ENCODE data around the gene COA1. TPM values are rescaled to one million over a fixed set of nuclear protein-coding genes. Genes with fewer than 3 reads are reported as not detected.
A peak's percentile ranks its signal among the peaks of the same experiment; 100 is the strongest.

Gene COA1
- total RNA-seq, 4 donors from 2014 or later: 20.5 to 59.1 (median 42.3) TPM

GRCh38 chr7:43653891-43654504, 75.3 kb downstream of the COA1 start:
- WGBS, 2 donors: 80 to 91% methylated on average over 4 of the region's 4 CpGs
- Histone ChIP-seq H3K9me3 (no peaks in the 10 kb centered on the region), H3K4me1 (peaks cover under 1 to 54% (median 34%) of the 10 kb centered on the region in 3 donors), H3K27ac (peak overlapping the region in 1 of 4 donors; percentile 4), H3K27me3 (no peaks in the 10 kb centered on the region), H3K4me3 (no peak overlapping the region), H3K36me3 (peaks cover 0 to 34% (median 0%) of the 10 kb centered on the region in 3 donors)
- DNase-seq: no peak
- TF ChIP-seq CTCF (IDR thresholded peaks at IDR 0.05): no peak
- no peak for TF ChIP-seq POLR2A (IDR thresholded peaks at IDR 0.05)
- intact Hi-C loops (cut with DNase I): no loop called here

- intact Hi-C loops (cut with DNase I): no loop called here
- peaks cover 6 to 54% (median 40%) of the 10 kb centered on the region in 3 donors for H3K4me1 ChIP-seq
- peaks cover 0 to 30% (median 0%) of the 10 kb centered on the region in 3 donors for H3K36me3 ChIP-seq
- no peak overlapping the region for H3K4me3 ChIP-seq
- H3K9me3 ChIP-seq: no peaks in the 10 kb centered on the region
- no peak for TF ChIP-seq CTCF (IDR thresholded peaks at IDR 0.05)
- TF ChIP-seq POLR2A (IDR thresholded peaks at IDR 0.05): no peak
- WGBS, 2 donors: 80 to 81% methylated on average over 4 of the region's 4 CpGs
- no peaks in the 10 kb centered on the region for H3K27me3 ChIP-seq
- H3K27ac ChIP-seq: no peak overlapping the region
- DNase-seq: no peak
Measured at GRCh38 chr7:43653466-43653865, 75.9 kb downstream of the COA1 start.

- intact Hi-C loops (cut with DNase I): no loop called here
- H3K4me1 ChIP-seq: peaks cover 14 to 64% (median 48%) of the 10 kb centered on the region in 3 donors
- no peak for DNase-seq
Measured at GRCh38 chr7:43652364-43652763, 77.0 kb downstream of the COA1 start.

GRCh38 chr7:43650457-43651052, 78.8 kb downstream of the COA1 start:
- Histone ChIP-seq H3K9me3 (no peaks in the 10 kb centered on the region), H3K27ac (peak overlapping the region; percentile 44 to 94 (median 83)), H3K27me3 (no peaks in the 10 kb centered on the region), H3K4me1 (peaks cover 21 to 82% (median 65%) of the 10 kb centered on the region in 3 donors), H3K4me3 (no peak overlapping the region), H3K36me3 (peaks cover 0 to 8% (median 0%) of the 10 kb centered on the region in 3 donors)
- intact Hi-C loops (cut with DNase I): no loop called here
- TF ChIP-seq CTCF (IDR thresholded peaks at IDR 0.05) (no peak), POLR2A (IDR thresholded peaks at IDR 0.05) (no peak)
- WGBS, 2 donors: 31 to 42% methylated on average over 9 of the region's 9 CpGs
- DNase-seq: no peak

More at GRCh38 chr7:43652364-43652763, 77.0 kb downstream of the COA1 start:
- TF ChIP-seq CTCF (IDR thresholded peaks at IDR 0.05) (no peak), POLR2A (IDR thresholded peaks at IDR 0.05) (no peak)
- no peak overlapping the region for H3K4me3 ChIP-seq
- H3K9me3 ChIP-seq: no peaks in the 10 kb centered on the region
- peaks cover 0 to 26% (median 0%) of the 10 kb centered on the region in 3 donors for H3K36me3 ChIP-seq
- H3K27ac ChIP-seq: peak overlapping the region in 2 of 4 donors; percentile 49 to 94
- H3K27me3 ChIP-seq: no peaks in the 10 kb centered on the region

GRCh38 chr7:43649755-43650274, 79.5 kb downstream of the COA1 start:
- WGBS, 2 donors: 38 to 59% methylated on average over 4 of the region's 4 CpGs
- peaks cover 0 to 9% (median 0%) of the 10 kb centered on the region in 3 donors for H3K36me3 ChIP-seq
- peaks cover 21 to 88% (median 67%) of the 10 kb centered on the region in 3 donors for H3K4me1 ChIP-seq
- TF ChIP-seq POLR2A (IDR thresholded peaks at IDR 0.05) (peak in 1 of 4 donors; percentile 40), CTCF (IDR thresholded peaks at IDR 0.05) (no peak)
- no peak for DNase-seq
- no peaks in the 10 kb centered on the region for H3K9me3 ChIP-seq
- no peaks in the 10 kb centered on the region for H3K27me3 ChIP-seq
- H3K27ac ChIP-seq: peak overlapping the region; percentile 21 to 95 (median 92)
- H3K4me3 ChIP-seq: peak overlapping the region in 1 of 4 donors; percentile 16
- intact Hi-C loops (cut with DNase I): loop anchor here (10.0 kb wide), 1 partner anchor 65 kb away; the partner anchor contains the start of gene STK17A

Data from esophagus squamous epithelium (tissue), 5 donors.